ENCODE measurements around the gene EPB41L1.
"Not testable (repeated sequence)": the region's sequence is repeated elsewhere in the genome, so short reads cannot be mapped to it uniquely, and the experiment has no call there.

The EPB41L1 gene

GRCh38 chr20:36126836-36127527 lies 27.6 kb upstream of the EPB41L1 start:
- no peak for DNase-seq

- no peak for DNase-seq
These were observed 25.9 kb upstream of the EPB41L1 start for GRCh38 chr20:36128463-36129159.

GRCh38 chr20:36129160-36129543 lies 25.4 kb upstream of the EPB41L1 start:
- no peak for DNase-seq

- DNase-seq = no peak
These were observed 24.1 kb upstream of the EPB41L1 start for GRCh38 chr20:36130390-36130789.

- DNase-seq = no peak
These were observed 21.7 kb upstream of the EPB41L1 start for GRCh38 chr20:36132802-36133211.

- no peak for DNase-seq
These were observed 20.7 kb upstream of the EPB41L1 start for GRCh38 chr20:36133821-36134220.

GRCh38 chr20:36135159-36135558 lies 19.4 kb upstream of the EPB41L1 start:
- DNase-seq = no peak

- DNase-seq = no peak
These were observed 18.7 kb upstream of the EPB41L1 start for GRCh38 chr20:36135821-36136220.

- DNase-seq = not testable (repeated sequence)
These were observed 17.2 kb upstream of the EPB41L1 start for GRCh38 chr20:36137313-36137712.

- DNase-seq = no peak
These were observed 13.2 kb upstream of the EPB41L1 start for GRCh38 chr20:36141310-36141709.

GRCh38 chr20:36144336-36144735 lies 10.2 kb upstream of the EPB41L1 start:
- DNase-seq = no peak

- DNase-seq = no peak
These were observed 8.4 kb upstream of the EPB41L1 start for GRCh38 chr20:36145877-36146707.

GRCh38 chr20:36147690-36148089 lies 6.8 kb upstream of the EPB41L1 start:
- no peak for DNase-seq

- no peak for DNase-seq
These were observed 6.1 kb upstream of the EPB41L1 start for GRCh38 chr20:36148439-36148838.

- no peak for DNase-seq
These were observed 5.5 kb upstream of the EPB41L1 start for GRCh38 chr20:36149012-36149411.

- no peak for DNase-seq
These were observed 5.1 kb upstream of the EPB41L1 start for GRCh38 chr20:36149469-36149868.

GRCh38 chr20:36150489-36150846 lies 4.1 kb upstream of the EPB41L1 start:
- DNase-seq = no peak

GRCh38 chr20:36150847-36151539 lies 3.5 kb upstream of the EPB41L1 start:
- DNase-seq = no peak

GRCh38 chr20:36152261-36152660 lies 2.3 kb upstream of the EPB41L1 start:
- DNase-seq = no peak

- DNase-seq = no peak
These were observed 1.3 kb upstream of the EPB41L1 start for GRCh38 chr20:36153204-36153603.

- DNase-seq = peak; percentile 55
These were observed 522 bp upstream of the EPB41L1 start for GRCh38 chr20:36153736-36154699.

GRCh38 chr20:36155629-36155971 lies 1.1 kb downstream of the EPB41L1 start:
- DNase-seq = no peak

Measured in stimulated activated CD8-positive, alpha-beta memory T cell treated with anti-CD3 and anti-CD28 coated beads, Interleukin-4, amount 100 ng/mL, for 48 hours (primary cell).